HG03520 (cell line): ENCODE measurements around the gene RASA3.

Source experiments
- ATAC-seq: cut with Tn5 transposase; IDR thresholded peaks from one replicate; pipeline ENCODE4 v1.9.1; 2021; ENCODE audit warnings: mild to moderate bottlenecking, moderate library complexity; ENCODE audit not compliant: unreplicated experiment

RASA3 gene

GRCh38 chr13:114010401-114011101 lies 121.9 kb downstream of the RASA3 start:
- ATAC-seq: no peak

GRCh38 chr13:114009590-114010400 lies 122.6 kb downstream of the RASA3 start:
- ATAC-seq: no peak

- ATAC-seq: no peak
Observed at GRCh38 chr13:114008964-114009589, 123.3 kb downstream of the RASA3 start.

GRCh38 chr13:114007566-114007965 lies 124.9 kb downstream of the RASA3 start:
- ATAC-seq: no peak

- no peak for ATAC-seq
Observed at GRCh38 chr13:114005206-114005724, 127.2 kb downstream of the RASA3 start.

GRCh38 chr13:114004420-114005205 lies 127.8 kb downstream of the RASA3 start:
- no peak for ATAC-seq

GRCh38 chr13:114002771-114003321 lies 129.6 kb downstream of the RASA3 start:
- no peak for ATAC-seq

GRCh38 chr13:114002009-114002544 lies 130.3 kb downstream of the RASA3 start:
- no peak for ATAC-seq

GRCh38 chr13:114001331-114002008 lies 131.0 kb downstream of the RASA3 start:
- ATAC-seq: no peak

- no peak for ATAC-seq
Observed at GRCh38 chr13:114000151-114001040, 132.0 kb downstream of the RASA3 start.

GRCh38 chr13:113999618-113999910 lies 132.9 kb downstream of the RASA3 start:
- no peak for ATAC-seq

- ATAC-seq: no peak
Observed at GRCh38 chr13:113998781-113999617, 133.4 kb downstream of the RASA3 start.

- no peak for ATAC-seq
Observed at GRCh38 chr13:113997845-113998751, 134.3 kb downstream of the RASA3 start.

- ATAC-seq: no peak
Observed at GRCh38 chr13:113996912-113997745, 135.3 kb downstream of the RASA3 start.

- ATAC-seq: no peak
Observed at GRCh38 chr13:113996081-113996911, 136.1 kb downstream of the RASA3 start.
